ENCODE data around the gene RASA3. TPM values are rescaled to one million over a fixed set of nuclear protein-coding genes. Genes with fewer than 3 reads are reported as not detected.

Gene RASA3
- total RNA-seq, 1 experiment from 2014 or later = 22.3 TPM

GRCh38 chr13:114106526-114106925 is 25.9 kb downstream of the RASA3 start:
- DNase-seq (ENCODE audit: low spot score) (no peak), ATAC-seq (no peak)
- Mint-ChIP-seq H3K27ac (no peak overlapping the region), H3K9me3 (0 out of 2 replicates have a peak, but pooled peaks cover 3% of the 10 kb centered on the region), H3K27me3 (ENCODE audit: low read depth) (no peaks in the 10 kb centered on the region), H3K36me3 (peaks cover 3% of the 10 kb centered on the region; the same call in 1 of the 2 replicates), H3K4me3 (no peak overlapping the region), H3K4me1 (peaks cover 19% of the 10 kb centered on the region)
- TF ChIP-seq ARID4B (CRISPR knock-in tag; IDR thresholded peaks at IDR 0.05; ENCODE audit: borderline replicate concordance) (no peak), EMX1 (CRISPR knock-in tag; IDR thresholded peaks at IDR 0.05) (no peak), SP1 (CRISPR knock-in tag; conservative IDR thresholded peaks at IDR 0.05) (no peak)
- CTCF ChIA-PET = no interaction called here
- POLR2A ChIA-PET = no interaction called here

- Mint-ChIP-seq H3K36me3 (peaks cover 3% of the 10 kb centered on the region; the same call in 1 of the 2 replicates), H3K4me3 (no peak overlapping the region), H3K27ac (peak overlapping the region; percentile 55), H3K9me3 (0 out of 2 replicates have a peak, but pooled peaks cover 3% of the 10 kb centered on the region), H3K27me3 (ENCODE audit: low read depth) (no peaks in the 10 kb centered on the region), H3K4me1 (peaks cover 17% of the 10 kb centered on the region)
- no peak for TF ChIP-seq ATF3 (CRISPR knock-in tag; conservative IDR thresholded peaks at IDR 0.05)
- no peak for TF ChIP-seq ZNF219 (CRISPR knock-in tag; IDR thresholded peaks at IDR 0.05; ENCODE audit: borderline replicate concordance)
- no peak for TF ChIP-seq IRF2 (CRISPR knock-in tag; IDR thresholded peaks at IDR 0.05; ENCODE audit: borderline replicate concordance, low read depth)
- POLR2A ChIA-PET = no interaction called here
- DNase-seq (ENCODE audit: low spot score) (peak; percentile 6), ATAC-seq (no peak)
- CTCF ChIA-PET = no interaction called here
Measured at GRCh38 chr13:114105521-114106225, 26.8 kb downstream of the RASA3 start.

GRCh38 chr13:114104655-114105520 is 27.5 kb downstream of the RASA3 start:
- DNase-seq (ENCODE audit: low spot score) (peak; percentile 7), ATAC-seq (no peak)
- ChIA-PET CTCF (no interaction called here), POLR2A (interaction anchor here (0.6 kb wide), 1 partner anchor 60 kb away, joined by 3 read pairs; no protein-coding TSS in a partner anchor)
- no peaks in the 10 kb centered on the region for H3K27me3 Mint-ChIP-seq (ENCODE audit: low read depth)
- peaks cover 3% of the 10 kb centered on the region; the same call in 1 of the 2 replicates for H3K36me3 Mint-ChIP-seq
- no peak overlapping the region for H3K4me3 Mint-ChIP-seq
- 0 out of 2 replicates have a peak, but pooled peaks cover 3% of the 10 kb centered on the region for H3K9me3 Mint-ChIP-seq
- peaks cover 12% of the 10 kb centered on the region for H3K4me1 Mint-ChIP-seq
- no peak overlapping the region for H3K27ac Mint-ChIP-seq
- no peak for TF ChIP-seq ZNF423 (CRISPR knock-in tag; IDR thresholded peaks at IDR 0.05)
- TF ChIP-seq, protein P1, sequence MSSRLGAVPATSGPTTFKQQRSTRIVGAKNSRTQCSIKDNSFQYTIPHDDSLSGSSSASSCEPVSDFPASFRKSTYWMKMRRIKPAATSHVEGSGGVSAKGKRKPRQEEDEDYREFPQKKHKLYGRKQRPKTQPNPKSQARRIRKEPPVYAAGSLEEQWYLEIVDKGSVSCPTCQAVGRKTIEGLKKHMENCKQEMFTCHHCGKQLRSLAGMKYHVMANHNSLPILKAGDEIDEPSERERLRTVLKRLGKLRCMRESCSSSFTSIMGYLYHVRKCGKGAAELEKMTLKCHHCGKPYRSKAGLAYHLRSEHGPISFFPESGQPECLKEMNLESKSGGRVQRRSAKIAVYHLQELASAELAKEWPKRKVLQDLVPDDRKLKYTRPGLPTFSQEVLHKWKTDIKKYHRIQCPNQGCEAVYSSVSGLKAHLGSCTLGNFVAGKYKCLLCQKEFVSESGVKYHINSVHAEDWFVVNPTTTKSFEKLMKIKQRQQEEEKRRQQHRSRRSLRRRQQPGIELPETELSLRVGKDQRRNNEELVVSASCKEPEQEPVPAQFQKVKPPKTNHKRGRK (CRISPR knock-in tag; IDR thresholded peaks at IDR 0.05; ENCODE audit: borderline replicate concordance) = no peak
